HCT116 (cell line): ENCODE data around the gene CNN2.

Experiments used
- CTCF ChIP-seq, 3 experiments: fragments of 200-600 bp in 1 of 3; sonication (generic) in 1 of 3; IDR thresholded peaks in 2 of 3; conservative IDR thresholded peaks in 1 of 3; 2 replicates each; pipeline ENCODE4 v1.5.1; 2012 to 2017; ENCODE audit warnings: low read depth in 2 of 3, low read length in 2 of 3, antibody characterized with exemption in 1 of 3, borderline replicate concordance in 1 of 3, control low read depth in 1 of 3, mild to moderate bottlenecking in 1 of 3, mixed read lengths in 1 of 3, mixed run types in 1 of 3, moderate library complexity in 1 of 3; ENCODE audit not compliant: insufficient read depth in 1 of 3
- POLR2A ChIP-seq: IDR thresholded peaks from 2 replicates; pipeline ENCODE4 v1.7.0; 2011; ENCODE audit warnings: borderline replicate concordance; ENCODE audit not compliant: insufficient read depth, insufficient read length; ENCODE audit errors: extremely low read depth
- REST ChIP-seq: IDR thresholded peaks from 2 replicates; pipeline ENCODE4 v1.6.1; 2012; ENCODE audit warnings: low read depth
- ZBTB33 ChIP-seq: IDR thresholded peaks from 2 replicates; pipeline ENCODE4 v1.6.1; 2011; ENCODE audit warnings: mild to moderate bottlenecking, low read length, moderate library complexity; ENCODE audit not compliant: insufficient replicate concordance; ENCODE audit errors: extremely low read depth

- TF ChIP-seq REST (no peak), ZBTB33 (no peak), CTCF (IDR thresholded peaks at IDR 0.05 in 2 of 3, conservative IDR thresholded peaks at IDR 0.05 in 1 of 3; ENCODE audit: borderline replicate concordance in 1 of 3, insufficient read depth in 1 of 3, low read depth in 2 of 3, low read length in 2 of 3) (no peak), POLR2A (no peak)
Observed at GRCh38 chr19:977058-977464, 49.3 kb upstream of the CNN2 start.
